Measurements from ENCODE around the gene CNPY3.

CNPY3 gene

DNA sequence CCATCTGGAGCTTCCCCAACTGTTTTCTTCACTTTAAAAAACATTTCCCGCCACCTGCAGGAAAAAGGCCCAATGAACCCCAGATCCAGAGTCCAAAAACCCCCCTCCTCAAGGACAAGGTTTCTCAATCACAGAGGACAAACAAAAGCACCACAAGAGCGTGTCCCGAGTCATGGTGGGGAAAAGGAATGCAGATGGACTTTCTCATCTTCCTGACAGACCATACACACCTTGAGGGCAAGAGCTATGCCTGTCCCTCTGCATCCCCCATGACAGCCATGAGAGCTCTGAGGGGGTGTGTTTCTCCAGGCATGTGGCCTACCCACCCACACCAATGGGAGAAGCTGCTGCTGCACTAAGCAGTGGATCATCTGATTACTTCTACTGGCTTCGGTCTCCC, 40.7 kb downstream of the CNPY3 start:
- no peak overlapping the region for H3K4me2 ChIP-seq (ENCODE audit: low read depth, low read length)
- H3K4me3 ChIP-seq (ENCODE audit: low read length), result no peak overlapping the region
- H3K27ac ChIP-seq (ENCODE audit: low read length), result no peak overlapping the region
- no peak for DNase-seq
- no peaks in the 10 kb centered on the region for H3K36me3 ChIP-seq (replicated peaks; ENCODE audit: insufficient read depth, low read length)
- no peak overlapping the region for H2AFZ ChIP-seq (ENCODE audit: low read length)
- H3K4me1 ChIP-seq (ENCODE audit: low read length), result no peaks in the 10 kb centered on the region
- no peaks in the 10 kb centered on the region for H3K9me2 ChIP-seq (replicated peaks; ENCODE audit: insufficient read depth, low read length)
- H3F3A ChIP-seq (ENCODE audit: insufficient read depth, low read length), result no peaks in the 10 kb centered on the region
- TF ChIP-seq CTCF (IDR thresholded peaks at IDR 0.05; ENCODE audit: low read length) (no peak), EZH2 (optimal IDR thresholded peaks at IDR 0.05; ENCODE audit: low read depth, low read length) (no peak), EZH2phosphoT487 (IDR thresholded peaks at IDR 0.05; ENCODE audit: low read length) (no peak)
- no peaks in the 10 kb centered on the region for H3K79me2 ChIP-seq (ENCODE audit: low read length)
- H3K9ac ChIP-seq (ENCODE audit: low read length), result no peak overlapping the region
- H3K9me3 ChIP-seq (replicated peaks; ENCODE audit: insufficient read depth, low read length), result no peaks in the 10 kb centered on the region
- no peaks in the 10 kb centered on the region for H4K20me1 ChIP-seq (ENCODE audit: insufficient read depth, low read length)
- H3K27me3 ChIP-seq (replicated peaks; ENCODE audit: insufficient read depth, low read length), result no peaks in the 10 kb centered on the region

DNA sequence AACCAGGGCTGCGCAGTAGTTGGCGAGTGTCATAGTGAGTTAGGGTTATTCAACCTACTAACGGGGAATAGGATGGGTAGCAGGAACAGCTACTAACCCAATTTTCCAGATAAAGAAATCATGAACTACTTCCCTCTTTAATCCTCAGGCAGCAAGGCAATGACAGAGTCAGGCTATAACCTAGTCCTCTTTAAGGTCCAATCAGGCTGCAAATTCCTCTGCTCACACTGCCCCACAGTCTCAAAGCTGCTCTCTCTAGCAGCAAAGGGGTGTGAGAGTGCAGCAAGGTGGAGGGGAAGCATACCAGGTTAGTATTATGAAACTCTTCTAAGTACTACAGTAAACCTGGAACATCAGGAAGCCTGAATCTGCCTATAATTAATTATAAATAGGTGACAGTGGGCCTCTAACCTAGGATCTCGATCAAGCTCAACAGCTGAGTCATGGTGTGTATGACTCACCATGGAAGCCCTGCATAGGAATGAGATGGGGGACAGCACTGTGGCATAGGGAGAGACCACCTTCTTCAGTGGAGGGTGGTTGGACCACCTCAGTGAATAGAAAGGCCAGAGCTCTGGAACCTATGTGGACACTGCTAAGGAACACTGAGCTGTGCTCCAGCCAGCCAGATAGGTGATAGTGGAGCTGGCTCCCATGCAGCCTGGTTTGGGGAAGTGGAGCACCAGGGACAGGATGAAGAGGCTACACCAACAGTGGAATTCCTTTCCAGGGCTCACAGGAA, 41.8 kb downstream of the CNPY3 start:
- Histone ChIP-seq H3K27ac (ENCODE audit: low read length) (no peak overlapping the region), H3K36me3 (replicated peaks; ENCODE audit: insufficient read depth, low read length) (no peaks in the 10 kb centered on the region), H3K9me2 (replicated peaks; ENCODE audit: insufficient read depth, low read length) (no peaks in the 10 kb centered on the region), H3K4me3 (ENCODE audit: low read length) (no peak overlapping the region), H3K9me3 (replicated peaks; ENCODE audit: insufficient read depth, low read length) (no peaks in the 10 kb centered on the region), H3K27me3 (replicated peaks; ENCODE audit: insufficient read depth, low read length) (no peaks in the 10 kb centered on the region), H3K4me1 (ENCODE audit: low read length) (no peaks in the 10 kb centered on the region), H3K9ac (ENCODE audit: low read length) (no peak overlapping the region), H3F3A (ENCODE audit: insufficient read depth, low read length) (no peaks in the 10 kb centered on the region), H4K20me1 (ENCODE audit: insufficient read depth, low read length) (no peaks in the 10 kb centered on the region), H3K79me2 (ENCODE audit: low read length) (no peaks in the 10 kb centered on the region), H3K4me2 (ENCODE audit: low read depth, low read length) (no peak overlapping the region), H2AFZ (ENCODE audit: low read length) (no peak overlapping the region)
- TF ChIP-seq CTCF (IDR thresholded peaks at IDR 0.05; ENCODE audit: low read length) (no peak), EZH2phosphoT487 (IDR thresholded peaks at IDR 0.05; ENCODE audit: low read length) (no peak), EZH2 (optimal IDR thresholded peaks at IDR 0.05; ENCODE audit: low read depth, low read length) (no peak)
- no peak for DNase-seq

DNA sequence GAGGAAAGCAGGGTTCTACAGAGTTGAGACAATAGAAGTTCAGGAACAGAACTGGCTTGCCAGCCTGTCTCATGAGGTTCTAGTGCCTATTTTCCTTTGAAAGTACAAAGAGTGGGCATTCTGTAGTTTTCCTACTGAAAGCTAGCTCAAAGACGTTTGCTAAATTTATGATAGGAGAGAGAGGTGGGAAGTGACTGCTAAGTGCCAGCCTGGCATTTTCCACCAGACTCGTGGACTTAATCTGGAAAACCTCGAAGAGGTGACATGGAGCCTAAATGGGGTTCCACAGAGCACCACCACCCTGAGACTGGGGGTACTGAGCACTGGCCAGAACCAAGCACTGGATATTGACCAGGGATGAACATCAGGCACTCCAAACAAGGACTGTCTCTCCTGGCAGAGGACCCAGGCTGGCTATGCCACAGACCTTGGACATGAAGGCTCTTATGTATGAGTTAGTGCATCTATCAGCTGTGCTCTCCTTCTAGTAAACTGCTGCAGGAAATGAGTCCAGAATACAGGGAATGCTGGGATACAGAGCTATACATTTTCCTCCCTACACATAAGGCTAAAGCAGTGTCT, 42.6 kb downstream of the CNPY3 start:
- no peak for DNase-seq
- H3K4me2 ChIP-seq (ENCODE audit: low read depth, low read length), result no peak overlapping the region

More for the DNA sequence above, 42.6 kb downstream of the CNPY3 start:
- Histone ChIP-seq H4K20me1 (ENCODE audit: insufficient read depth, low read length) (no peaks in the 10 kb centered on the region), H3K36me3 (replicated peaks; ENCODE audit: insufficient read depth, low read length) (no peaks in the 10 kb centered on the region), H3K79me2 (ENCODE audit: low read length) (0 out of 2 replicates have a peak, but pooled peaks cover 2% of the 10 kb centered on the region), H3K9ac (ENCODE audit: low read length) (no peak overlapping the region), H3K4me3 (ENCODE audit: low read length) (no peak overlapping the region), H3F3A (ENCODE audit: insufficient read depth, low read length) (no peaks in the 10 kb centered on the region), H3K9me3 (replicated peaks; ENCODE audit: insufficient read depth, low read length) (no peaks in the 10 kb centered on the region), H3K27me3 (replicated peaks; ENCODE audit: insufficient read depth, low read length) (no peaks in the 10 kb centered on the region), H2AFZ (ENCODE audit: low read length) (no peak overlapping the region), H3K27ac (ENCODE audit: low read length) (no peak overlapping the region), H3K4me1 (ENCODE audit: low read length) (no peaks in the 10 kb centered on the region), H3K9me2 (replicated peaks; ENCODE audit: insufficient read depth, low read length) (no peaks in the 10 kb centered on the region)
- TF ChIP-seq CTCF (IDR thresholded peaks at IDR 0.05; ENCODE audit: low read length) (no peak), EZH2phosphoT487 (IDR thresholded peaks at IDR 0.05; ENCODE audit: low read length) (no peak), EZH2 (optimal IDR thresholded peaks at IDR 0.05; ENCODE audit: low read depth, low read length) (no peak)

All from MM.1S (cell line).